Hepatocyte (in vitro differentiated cells): ENCODE measurements around the gene LMBR1L. TPM values are rescaled to one million over a fixed set of nuclear protein-coding genes. Genes with fewer than 3 reads are reported as not detected.
A peak's percentile ranks its signal among the peaks of the same experiment; 100 is the strongest.

Source experiments
- DNase-seq: peaks from one replicate; pipeline ENCODE4 v3.0.0-alpha.2; 2016; ENCODE audit warnings: low spot score
- H2AFZ ChIP-seq: fragments of 200-600 bp; sonication (generic); 2 replicates; pipeline ENCODE4 v1.6.0; 2016; ENCODE audit warnings: antibody characterized with exemption, mild to moderate bottlenecking
- H3K27ac ChIP-seq: fragments of 200-600 bp; sonication (generic); 2 replicates; pipeline ENCODE4 v1.5.1; 2016; ENCODE audit warnings: mild to moderate bottlenecking
- H3K27me3 ChIP-seq: fragments of 200-600 bp; sonication (generic); 2 replicates; pipeline ENCODE4 v1.6.1; 2016
- H3K36me3 ChIP-seq: fragments of 200-600 bp; sonication (generic); replicated peaks from 2 replicates; pipeline ENCODE4 v1.5.1; 2016; ENCODE audit warnings: low read depth; ENCODE audit not compliant: insufficient read depth
- H3K4me1 ChIP-seq: fragments of 200-600 bp; sonication (generic); 2 replicates; pipeline ENCODE4 v1.5.1; 2016; ENCODE audit warnings: mild to moderate bottlenecking, moderate library complexity; ENCODE audit not compliant: insufficient read depth
- H3K4me2 ChIP-seq: fragments of 200-600 bp; sonication (generic); 2 replicates; pipeline ENCODE4 v1.6.0; 2016
- H3K4me3 ChIP-seq: fragments of 200-600 bp; sonication (generic); 2 replicates; pipeline ENCODE4 v1.5.1; 2016; ENCODE audit warnings: mild to moderate bottlenecking
- H3K79me2 ChIP-seq: fragments of 200-600 bp; sonication (generic); 2 replicates; pipeline ENCODE4 v1.6.0; 2017; ENCODE audit warnings: mild to moderate bottlenecking
- H3K9me2 ChIP-seq: fragments of 200-600 bp; sonication (generic); replicated peaks from 2 replicates; pipeline ENCODE4 v1.6.0; 2017; ENCODE audit warnings: mild to moderate bottlenecking; ENCODE audit not compliant: insufficient read depth
- H3K9me3 ChIP-seq: fragments of 200-600 bp; sonication (generic); 2 replicates; pipeline ENCODE4 v1.5.1; 2016; ENCODE audit warnings: low read depth, mild to moderate bottlenecking
- H4K20me1 ChIP-seq: fragments of 200-600 bp; sonication (generic); 2 replicates; pipeline ENCODE4 v1.6.0; 2016; ENCODE audit warnings: mild to moderate bottlenecking; ENCODE audit not compliant: insufficient read depth, poor library complexity, severe bottlenecking
- EZH2 ChIP-seq: fragments of 200-600 bp; sonication (generic); IDR thresholded peaks from 2 replicates; pipeline ENCODE4 v1.6.1; 2016; ENCODE audit warnings: antibody characterized with exemption, mild to moderate bottlenecking, borderline replicate concordance
- EZH2phosphoT487 ChIP-seq: fragments of 200-600 bp; sonication (generic); IDR thresholded peaks from one replicate; pipeline ENCODE4 v1.6.1; 2018; ENCODE audit warnings: antibody characterized with exemption, mild to moderate bottlenecking, low read depth, moderate library complexity; ENCODE audit not compliant: unreplicated experiment, severe bottlenecking
- whole genome bisulfite sequencing: methylation state at CpG from one replicate; pipeline ENCODE4 v1.1.6; 2016; ENCODE audit warnings: low lambda C conversion rate; ENCODE audit errors: missing lambda C conversion rate; 5-methylcytosine and 5-hydroxymethylcytosine counted together
- polyA plus RNA-seq: library from polyadenylated mRNA; unstranded; fragments of >200 nt; fragmentation: Nextera tagmentation; extraction: Ambion mirVana; gene quantifications from 2 replicates; pipeline ENCODE4 v1.2.1, GENCODE V29; 2016
- total RNA-seq: library from RNA; depleted of rRNA; stranded (reverse); fragments of >200 nt; gene quantifications from 2 replicates; pipeline ENCODE4 v1.2.3, GENCODE V29; 2014
- TF ChIP-seq, protein P1 (sequence below): fragments of 200-600 bp; sonication (generic); IDR thresholded peaks from 2 replicates; pipeline ENCODE4 v1.5.1; 2016; ENCODE audit warnings: antibody characterized with exemption, mild to moderate bottlenecking; ENCODE audit not compliant: poor library complexity

LMBR1L gene
- total and polyA plus RNA-seq, 2 experiments from 2014 or later, result 33.3 to 74.1 TPM

DNA sequence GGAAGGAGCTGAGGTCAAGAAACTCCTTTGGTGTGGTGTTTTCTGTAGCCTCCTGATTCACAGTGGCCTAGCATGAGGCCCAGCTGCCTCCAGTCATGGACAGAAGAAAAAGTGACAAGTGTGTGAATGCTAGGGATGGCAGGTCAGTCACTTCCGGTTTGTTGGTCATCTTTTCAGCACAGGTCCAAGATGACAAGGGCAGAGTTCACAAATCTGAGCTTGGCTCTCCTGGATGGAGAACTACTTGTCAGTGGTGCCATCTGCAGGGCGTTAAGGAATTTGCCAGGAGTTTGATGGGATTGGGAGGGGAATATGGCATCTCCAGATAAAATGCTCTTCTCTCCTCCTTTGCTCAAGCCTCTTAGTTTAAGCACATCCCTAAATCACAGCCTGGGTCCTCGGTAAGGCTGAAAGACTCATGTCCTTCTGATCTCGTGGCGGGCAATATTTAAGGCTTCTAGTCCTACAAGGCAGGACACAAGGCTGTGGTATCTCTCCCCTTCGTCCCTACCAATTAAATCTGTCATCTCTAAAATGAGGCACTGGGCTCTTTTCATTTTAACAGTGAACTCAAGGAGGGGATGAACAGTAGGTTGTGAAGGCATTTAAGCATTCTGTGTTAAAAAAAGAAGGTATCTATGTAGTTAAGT, 10.5 kb upstream of the LMBR1L start:
- Histone ChIP-seq H3K27me3 (no peaks in the 10 kb centered on the region), H3K4me3 (no peak overlapping the region), H3K9me3 (no peaks in the 10 kb centered on the region), H3K36me3 (no peaks in the 10 kb centered on the region), H2AFZ (no peak overlapping the region), H4K20me1 (no peaks in the 10 kb centered on the region), H3K9me2 (no peaks in the 10 kb centered on the region), H3K4me1 (no peaks in the 10 kb centered on the region), H3K27ac (no peak overlapping the region), H3K4me2 (no peak overlapping the region), H3K79me2 (no peaks in the 10 kb centered on the region)
- DNase-seq, result peak; percentile 76
- TF ChIP-seq EZH2, result no peak
- TF ChIP-seq, protein P1, sequence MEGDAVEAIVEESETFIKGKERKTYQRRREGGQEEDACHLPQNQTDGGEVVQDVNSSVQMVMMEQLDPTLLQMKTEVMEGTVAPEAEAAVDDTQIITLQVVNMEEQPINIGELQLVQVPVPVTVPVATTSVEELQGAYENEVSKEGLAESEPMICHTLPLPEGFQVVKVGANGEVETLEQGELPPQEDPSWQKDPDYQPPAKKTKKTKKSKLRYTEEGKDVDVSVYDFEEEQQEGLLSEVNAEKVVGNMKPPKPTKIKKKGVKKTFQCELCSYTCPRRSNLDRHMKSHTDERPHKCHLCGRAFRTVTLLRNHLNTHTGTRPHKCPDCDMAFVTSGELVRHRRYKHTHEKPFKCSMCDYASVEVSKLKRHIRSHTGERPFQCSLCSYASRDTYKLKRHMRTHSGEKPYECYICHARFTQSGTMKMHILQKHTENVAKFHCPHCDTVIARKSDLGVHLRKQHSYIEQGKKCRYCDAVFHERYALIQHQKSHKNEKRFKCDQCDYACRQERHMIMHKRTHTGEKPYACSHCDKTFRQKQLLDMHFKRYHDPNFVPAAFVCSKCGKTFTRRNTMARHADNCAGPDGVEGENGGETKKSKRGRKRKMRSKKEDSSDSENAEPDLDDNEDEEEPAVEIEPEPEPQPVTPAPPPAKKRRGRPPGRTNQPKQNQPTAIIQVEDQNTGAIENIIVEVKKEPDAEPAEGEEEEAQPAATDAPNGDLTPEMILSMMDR, result peak; percentile 60
- TF ChIP-seq EZH2phosphoT487, result no peak
- WGBS, result 24% methylated on average over 6 of the region's 6 CpGs

DNA sequence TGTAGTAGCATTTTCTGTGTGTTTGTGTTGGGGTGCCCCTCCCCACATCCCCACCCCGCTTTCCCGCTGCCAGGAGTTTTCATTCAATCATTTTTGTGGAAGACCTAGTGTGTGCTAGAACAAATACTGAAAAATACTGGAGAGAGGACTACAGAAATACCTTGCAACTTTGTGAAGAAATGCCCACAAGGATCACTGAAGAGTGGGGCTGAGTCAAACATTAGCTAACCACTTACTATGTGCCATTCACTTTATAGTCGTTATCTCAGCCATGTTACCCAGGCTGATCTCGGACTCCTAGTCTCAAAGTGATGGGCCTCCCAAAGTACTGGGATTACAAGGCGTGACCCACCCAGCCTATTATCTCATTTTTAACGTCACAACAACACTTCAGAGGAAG, 559 bp upstream of the LMBR1L start:
- H3K27ac ChIP-seq, result peak overlapping the region; percentile 56
- H3K9me2 ChIP-seq, result no peaks in the 10 kb centered on the region
- H3K4me3 ChIP-seq, result no peak overlapping the region
- H4K20me1 ChIP-seq, result peaks cover 19% of the 10 kb centered on the region
- peaks cover 18% of the 10 kb centered on the region for H3K4me1 ChIP-seq
- H2AFZ ChIP-seq, result peak overlapping the region; percentile 8
- no peaks in the 10 kb centered on the region for H3K27me3 ChIP-seq
- H3K79me2 ChIP-seq, result peaks cover 33% of the 10 kb centered on the region
- DNase-seq, result no peak
- TF ChIP-seq EZH2 (no peak), EZH2phosphoT487 (no peak)
- TF ChIP-seq, protein P1, result no peak
- peak overlapping the region; percentile 68 for H3K4me2 ChIP-seq
- no peaks in the 10 kb centered on the region for H3K9me3 ChIP-seq
- WGBS, result 43% methylated on average over 6 of the region's 6 CpGs
- H3K36me3 ChIP-seq, result no peaks in the 10 kb centered on the region

DNA sequence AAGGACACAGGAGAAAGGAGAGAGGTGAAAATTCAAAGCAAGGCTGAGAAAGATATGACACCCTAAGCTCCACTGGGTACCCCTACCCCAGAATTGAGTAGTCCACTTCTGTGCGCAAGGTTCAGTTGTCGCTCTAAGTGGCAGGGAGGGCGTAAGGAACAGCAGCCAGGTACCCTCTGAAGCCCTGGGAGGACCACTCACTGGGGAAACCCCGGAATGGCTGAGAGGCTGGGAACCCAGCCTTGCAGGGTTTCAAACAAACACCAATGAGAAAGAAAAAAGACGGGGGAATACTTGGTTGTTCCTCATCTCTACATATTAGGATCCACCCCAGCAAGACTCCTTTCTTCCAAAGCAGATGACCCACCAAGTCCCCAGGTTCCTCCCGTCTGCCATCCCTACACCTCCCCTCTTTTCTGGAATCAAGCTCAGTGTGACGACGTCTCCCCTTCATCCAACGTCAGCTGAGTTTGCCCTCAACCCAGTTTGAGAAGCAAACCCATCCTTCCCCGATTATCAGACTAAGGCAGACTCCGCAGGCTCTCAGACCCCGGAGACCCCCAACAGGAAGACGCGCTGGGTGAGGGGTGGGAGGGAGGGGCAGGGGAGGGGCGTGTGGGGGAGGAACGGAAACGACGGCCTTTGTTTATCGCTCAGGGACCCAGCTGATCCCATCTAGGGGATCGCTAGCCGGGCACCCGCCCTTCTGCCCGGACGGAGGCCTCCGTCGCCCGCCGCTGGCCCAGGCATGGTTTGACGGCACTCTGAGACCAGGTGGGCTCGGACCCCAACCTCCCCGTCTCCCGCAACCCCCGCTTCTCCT, 795 bp downstream of the LMBR1L start:
- Histone ChIP-seq H3K79me2 (peaks cover 47% of the 10 kb centered on the region), H3K27ac (peak overlapping the region; percentile 95), H3K27me3 (no peaks in the 10 kb centered on the region), H3K4me2 (peak overlapping the region; percentile 95), H3K36me3 (no peaks in the 10 kb centered on the region), H3K4me1 (peaks cover 18% of the 10 kb centered on the region), H3K9me3 (no peaks in the 10 kb centered on the region), H4K20me1 (peaks cover 31% of the 10 kb centered on the region), H2AFZ (peak overlapping the region; percentile 36), H3K9me2 (no peaks in the 10 kb centered on the region), H3K4me3 (peak overlapping the region; percentile 45)
- peak; percentile 55 for DNase-seq
- WGBS, result 14% methylated on average over 15 of the region's 33 CpGs
- TF ChIP-seq EZH2phosphoT487 (no peak), EZH2 (no peak)
- TF ChIP-seq, protein P1, result no peak
